ENCODE results near the gene CLNK.

CLNK gene, protein sequence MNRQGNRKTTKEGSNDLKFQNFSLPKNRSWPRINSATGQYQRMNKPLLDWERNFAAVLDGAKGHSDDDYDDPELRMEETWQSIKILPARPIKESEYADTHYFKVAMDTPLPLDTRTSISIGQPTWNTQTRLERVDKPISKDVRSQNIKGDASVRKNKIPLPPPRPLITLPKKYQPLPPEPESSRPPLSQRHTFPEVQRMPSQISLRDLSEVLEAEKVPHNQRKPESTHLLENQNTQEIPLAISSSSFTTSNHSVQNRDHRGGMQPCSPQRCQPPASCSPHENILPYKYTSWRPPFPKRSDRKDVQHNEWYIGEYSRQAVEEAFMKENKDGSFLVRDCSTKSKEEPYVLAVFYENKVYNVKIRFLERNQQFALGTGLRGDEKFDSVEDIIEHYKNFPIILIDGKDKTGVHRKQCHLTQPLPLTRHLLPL

DNA sequence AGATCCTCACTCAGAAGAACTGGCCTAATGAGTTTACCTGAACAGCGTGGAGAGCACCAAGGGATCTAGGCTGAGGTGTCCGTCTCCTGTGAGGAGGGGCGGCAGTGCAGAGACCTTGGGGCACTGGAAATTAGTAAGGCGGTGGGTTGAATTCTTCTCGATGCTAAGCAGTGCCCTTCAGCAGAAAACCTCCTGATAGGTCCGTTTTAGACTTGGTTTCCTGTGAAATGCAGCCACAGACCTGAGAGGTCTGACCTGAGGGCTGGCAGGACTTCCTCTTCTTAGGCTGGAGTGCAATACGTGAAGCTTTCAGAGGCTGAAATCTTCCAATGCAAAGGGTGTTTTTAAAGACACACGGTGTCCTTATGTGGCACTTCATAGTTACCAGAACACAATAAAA lies at the start of gene CLNK:
Gene CLNK, minus strand, starts transcription at position 138 of the 400 bp plus-strand sequence. CDS start 16,899 bp downstream, outside the sequence.
- no peak for DNase-seq

DNA sequence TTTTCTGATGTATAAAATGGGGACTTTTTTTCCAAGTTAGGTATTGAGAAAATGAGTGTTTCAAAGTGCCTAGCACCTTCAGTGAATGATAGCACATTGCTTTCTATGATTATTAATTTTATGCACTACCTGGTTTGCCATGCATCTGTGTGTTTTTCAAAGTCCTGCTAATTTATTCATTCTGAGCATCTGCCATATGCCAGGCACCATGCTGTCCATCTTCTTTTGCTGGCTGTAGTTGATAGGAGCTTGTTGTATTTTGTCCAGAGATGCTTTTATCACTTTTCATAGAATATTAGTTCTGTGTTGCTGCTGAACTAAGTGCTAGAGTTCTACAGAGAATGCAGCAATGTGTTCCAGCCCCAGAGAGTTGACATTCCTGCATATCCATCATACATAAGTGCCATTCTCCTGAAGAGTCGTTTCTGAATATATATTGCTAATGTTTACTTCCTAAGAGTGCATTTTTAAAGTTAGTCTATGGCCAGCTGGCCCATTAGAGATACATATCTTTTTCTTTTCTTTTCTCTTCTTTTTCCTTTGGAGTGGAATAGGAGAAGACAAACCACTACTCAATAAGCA lies 49.0 kb upstream of the CLNK start:
- no peak for DNase-seq

- DNase-seq, result no peak
These were observed 48.4 kb upstream of the CLNK start for GRCh38 chr4:10732914-10733415.

GRCh38 chr4:10732235-10732913 lies 47.8 kb upstream of the CLNK start:
- no peak for DNase-seq

DNA sequence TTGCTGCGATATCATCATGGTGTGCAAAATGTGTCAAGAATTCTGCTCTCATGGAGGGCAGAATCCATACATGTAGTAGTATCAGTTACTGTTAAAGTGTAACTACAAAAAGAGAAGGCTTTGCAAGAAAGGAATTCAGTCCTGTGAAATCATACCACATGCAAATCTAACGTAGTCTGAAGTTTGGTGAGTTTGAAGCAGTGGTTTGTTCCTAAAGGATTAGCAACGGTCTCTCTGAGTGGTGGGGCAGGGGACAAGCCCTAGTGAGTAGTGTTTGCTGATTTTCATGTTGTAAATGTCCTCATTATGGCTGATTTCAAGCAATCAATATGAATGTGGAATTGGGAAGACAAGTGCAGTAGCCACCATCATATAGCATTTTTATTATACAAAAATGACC lies 47.1 kb upstream of the CLNK start:
- DNase-seq, result no peak

DNA sequence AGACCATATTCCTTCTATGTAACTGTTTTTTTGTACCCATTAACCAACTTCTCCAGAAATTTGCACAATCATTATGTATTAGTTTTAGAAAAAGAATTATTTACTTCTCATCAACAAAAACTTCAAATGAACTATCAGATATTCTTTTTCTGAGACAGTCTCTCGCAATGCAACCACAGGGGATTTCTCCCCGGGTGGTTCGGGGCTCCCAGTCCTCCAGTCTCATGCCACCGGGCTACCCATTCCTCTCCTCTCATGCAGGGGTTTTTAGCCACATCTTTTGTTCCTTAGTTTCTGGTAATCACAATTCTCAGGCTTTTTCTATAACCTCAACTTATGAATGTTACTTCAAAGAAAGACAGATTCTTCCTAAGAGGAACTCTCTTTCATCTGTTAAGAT lies 46.6 kb upstream of the CLNK start:
- no peak for DNase-seq

- no peak for DNase-seq
These were observed 46.0 kb upstream of the CLNK start for GRCh38 chr4:10730590-10730989.

DNA sequence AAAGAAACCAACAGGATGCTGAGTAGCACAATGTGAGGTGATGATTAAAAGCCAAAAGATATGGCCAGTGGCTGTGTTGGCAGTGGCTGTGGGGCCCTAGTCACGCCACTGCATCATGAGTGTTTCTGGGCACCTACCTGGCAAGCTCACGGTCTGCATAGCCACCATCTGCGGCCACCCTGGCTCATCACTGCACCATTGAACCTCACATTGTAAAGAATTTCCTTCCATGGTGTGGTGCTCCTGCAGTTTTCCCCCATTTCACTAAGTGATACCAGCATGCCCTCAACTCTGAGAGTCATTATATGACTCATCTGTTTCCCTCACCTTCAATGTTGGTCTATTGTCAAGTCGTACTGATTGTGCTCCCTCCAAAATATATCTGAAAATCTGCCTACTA lies 45.5 kb upstream of the CLNK start:
- DNase-seq, result no peak

GRCh38 chr4:10729366-10729765 lies 44.8 kb upstream of the CLNK start:
- DNase-seq, result no peak

GRCh38 chr4:10728016-10728415 lies 43.4 kb upstream of the CLNK start:
- DNase-seq, result no peak

GRCh38 chr4:10727140-10727880 lies 42.7 kb upstream of the CLNK start:
- DNase-seq, result no peak

DNA sequence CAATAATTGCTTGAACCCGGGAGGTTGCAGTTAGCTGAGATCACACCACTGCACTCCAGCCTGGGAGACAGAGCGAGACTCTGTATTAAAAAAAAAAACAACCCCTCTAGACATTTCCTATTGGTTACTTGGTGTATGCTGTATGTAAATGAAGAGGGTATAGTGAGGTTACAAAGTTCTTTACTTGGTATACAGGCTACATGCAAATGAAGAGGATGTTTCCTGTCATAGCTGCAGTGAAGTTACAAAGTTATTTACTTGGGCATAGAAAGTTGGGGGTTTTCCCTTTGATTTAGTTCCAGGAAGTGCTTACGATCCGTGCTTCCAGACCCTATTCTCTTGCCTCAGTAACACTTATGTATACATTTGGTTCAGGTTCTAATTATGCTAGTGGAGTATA lies 38.4 kb upstream of the CLNK start:
- no peak for DNase-seq

GRCh38 chr4:10721616-10722015 lies 37.0 kb upstream of the CLNK start:
- DNase-seq, result no peak

- no peak for DNase-seq
These were observed 31.6 kb upstream of the CLNK start for GRCh38 chr4:10716163-10716562.

GRCh38 chr4:10715696-10716095 lies 31.1 kb upstream of the CLNK start:
- DNase-seq, result no peak

DNA sequence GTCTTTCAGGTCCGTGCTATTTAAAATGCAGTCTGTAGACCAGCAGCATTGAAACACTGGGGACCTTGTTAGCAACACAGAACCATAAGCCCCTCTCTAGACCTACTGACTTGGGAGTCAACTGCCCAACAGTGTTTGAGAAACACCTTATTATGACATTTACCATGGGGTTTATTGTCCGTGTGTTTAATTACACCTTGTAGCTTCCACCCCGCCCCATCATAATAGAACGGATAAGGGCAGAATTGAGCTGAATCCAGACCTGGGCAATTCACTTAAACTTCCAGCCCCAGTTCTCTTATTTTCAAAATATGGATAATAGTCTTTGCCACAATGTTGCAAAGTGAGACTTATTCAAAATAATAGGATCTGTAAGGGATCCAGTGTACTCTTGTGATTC lies 30.6 kb upstream of the CLNK start:
- DNase-seq, result no peak

DNA sequence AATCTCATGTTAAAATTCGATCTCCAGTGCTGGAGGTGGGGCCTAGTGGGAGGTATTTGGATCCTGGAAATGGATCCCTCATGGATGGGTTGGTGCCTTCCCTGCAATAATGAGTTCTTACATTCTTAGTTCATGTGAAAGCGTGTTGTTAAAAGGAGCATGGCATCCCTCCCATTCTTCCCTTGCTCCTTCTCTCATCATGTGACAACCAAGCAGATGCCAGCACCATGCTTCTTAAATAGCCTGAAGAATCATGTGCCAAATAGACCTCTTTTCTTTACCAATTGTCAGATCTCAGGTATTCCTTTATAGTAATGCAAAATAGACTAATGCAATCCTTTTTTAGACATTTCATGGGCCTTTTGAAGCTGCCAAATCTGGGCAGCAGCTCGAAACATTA lies 29.0 kb upstream of the CLNK start:
- DNase-seq, result no peak

GRCh38 chr4:10706236-10706635 lies 21.7 kb upstream of the CLNK start:
- no peak for DNase-seq

- no peak for DNase-seq
These were observed 19.9 kb upstream of the CLNK start for GRCh38 chr4:10704430-10704810.

DNA sequence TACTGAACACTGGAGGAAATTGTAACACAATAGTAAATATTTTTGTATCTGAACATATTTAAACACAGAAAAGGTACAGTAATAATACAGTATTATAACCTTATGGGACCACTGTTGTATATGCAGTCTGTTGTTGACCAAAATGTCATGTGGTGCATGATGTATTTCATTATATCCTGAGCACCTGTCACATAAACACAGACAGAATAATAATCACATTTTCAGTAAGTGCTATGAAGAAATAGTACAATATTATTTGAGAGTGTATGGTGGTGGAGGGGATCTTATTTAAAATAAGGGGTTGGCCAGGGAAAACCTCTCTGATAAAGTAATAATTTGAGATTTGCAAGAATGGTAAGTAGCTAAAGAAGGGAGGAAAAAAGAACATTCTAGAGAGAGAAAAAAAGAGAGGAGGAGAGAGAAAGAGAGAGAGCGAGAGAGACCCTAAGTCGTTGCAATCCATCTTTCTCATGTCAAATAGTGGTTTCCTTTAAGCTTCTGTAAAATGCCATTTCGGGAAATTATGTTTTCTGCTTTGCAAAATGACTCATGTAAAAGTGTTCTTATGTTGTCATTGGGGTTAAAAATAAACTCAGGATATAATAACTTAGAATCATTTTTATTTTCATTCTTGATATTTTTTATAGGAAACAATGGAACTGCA lies 19.3 kb upstream of the CLNK start:
- DNase-seq, result no peak

DNA sequence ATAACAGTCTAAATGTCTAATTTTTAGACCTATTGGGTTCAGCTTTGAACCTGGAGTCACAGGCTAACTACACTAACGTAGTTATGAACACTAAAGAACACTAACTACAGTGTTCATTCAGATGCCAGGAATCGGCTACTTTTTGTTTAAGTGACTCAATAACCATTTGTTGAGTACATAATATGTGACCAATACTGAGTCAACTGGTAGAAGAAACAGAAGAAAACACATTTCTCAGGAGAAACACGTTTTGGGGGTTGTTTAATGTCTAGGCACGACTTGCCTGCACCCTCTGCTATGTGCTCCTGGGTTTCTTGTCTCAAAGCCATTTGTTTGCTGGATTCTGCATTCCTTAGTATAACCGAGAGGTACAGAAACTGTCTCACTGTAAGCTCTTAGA lies 18.6 kb upstream of the CLNK start:
- DNase-seq, result no peak

- DNase-seq, result no peak
These were observed 17.3 kb upstream of the CLNK start for GRCh38 chr4:10701702-10702460.
